NCI-H82 treated with DMSO at 0.1 percent for 48 hours (cell line): Measurements from ENCODE around the gene FAIM.
"Not testable (repeated sequence)": the region's sequence is repeated elsewhere in the genome, so short reads cannot be mapped to it uniquely, and the experiment has no call there.

Experiments
- DNase-seq: peaks from one replicate; lab custom pipeline; 2025; ENCODE audit not compliant: unreplicated experiment; lab: John Stamatoyannopoulos, UW

Gene FAIM, protein sequence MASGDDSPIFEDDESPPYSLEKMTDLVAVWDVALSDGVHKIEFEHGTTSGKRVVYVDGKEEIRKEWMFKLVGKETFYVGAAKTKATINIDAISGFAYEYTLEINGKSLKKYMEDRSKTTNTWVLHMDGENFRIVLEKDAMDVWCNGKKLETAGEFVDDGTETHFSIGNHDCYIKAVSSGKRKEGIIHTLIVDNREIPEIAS

DNA sequence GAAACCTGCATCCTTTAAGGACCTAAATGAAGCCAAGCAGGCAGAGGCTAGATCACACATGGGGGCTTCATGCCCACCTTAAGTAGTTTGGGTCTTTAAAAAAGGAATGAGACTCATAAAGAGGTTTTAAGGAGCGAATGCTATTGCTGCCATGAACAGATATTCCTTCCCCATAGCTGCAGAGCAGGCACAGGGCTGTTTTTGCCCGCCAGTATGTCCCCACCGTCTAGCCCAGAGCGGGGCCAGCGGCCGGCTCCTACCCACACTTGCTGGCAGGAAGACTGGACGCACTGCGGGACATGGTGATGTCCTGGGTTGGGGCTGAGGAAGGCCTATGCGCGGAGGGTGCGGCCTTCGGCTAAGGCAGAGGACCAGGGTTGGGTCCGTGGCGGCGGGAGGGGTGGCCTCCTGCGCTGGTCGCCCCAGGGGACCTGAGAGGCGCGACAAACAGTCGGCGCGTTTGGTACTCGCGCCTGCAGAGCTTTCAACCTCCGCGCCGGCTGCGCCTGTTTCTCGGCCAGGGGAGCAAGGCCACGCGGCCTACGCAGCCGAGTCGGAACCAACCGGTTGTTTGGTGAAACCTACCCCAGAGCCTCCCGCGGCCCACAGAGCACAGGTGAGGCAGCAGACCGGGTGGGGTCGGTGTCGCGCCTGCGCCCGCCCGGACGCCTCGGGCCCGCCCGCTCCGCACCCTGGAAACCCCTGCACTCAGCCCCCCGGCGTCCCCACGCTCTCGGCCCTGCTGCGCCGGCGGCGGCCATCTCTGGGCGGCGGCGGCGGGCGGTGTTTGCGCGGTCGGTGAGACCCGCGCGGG, at the start of gene FAIM:
FAIM (plus strand) TSS at position 450 of the 814 bp plus-strand sequence. CDS start 10,956 bp downstream, outside the sequence.
- peak; percentile 33 for DNase-seq

DNA sequence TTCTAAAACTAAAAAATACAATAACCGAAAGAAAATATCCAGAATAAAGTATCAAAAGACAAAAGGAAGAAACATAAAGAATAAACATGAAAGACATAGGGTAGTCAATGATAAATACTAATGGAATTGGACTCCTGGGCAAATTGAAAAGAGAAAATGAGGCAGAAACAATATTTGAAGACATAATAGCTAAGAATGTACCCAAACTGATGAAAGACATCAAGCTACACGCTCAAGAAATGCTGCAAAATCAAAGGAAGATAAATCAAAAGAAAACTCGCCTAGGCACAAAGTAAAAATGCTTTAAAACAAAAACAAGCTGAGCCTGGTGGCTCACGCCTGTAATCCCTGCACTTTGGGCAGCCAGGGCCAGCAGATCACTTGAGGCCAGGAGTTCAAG, 49.4 kb upstream of the FAIM start:
- no peak for DNase-seq

DNA sequence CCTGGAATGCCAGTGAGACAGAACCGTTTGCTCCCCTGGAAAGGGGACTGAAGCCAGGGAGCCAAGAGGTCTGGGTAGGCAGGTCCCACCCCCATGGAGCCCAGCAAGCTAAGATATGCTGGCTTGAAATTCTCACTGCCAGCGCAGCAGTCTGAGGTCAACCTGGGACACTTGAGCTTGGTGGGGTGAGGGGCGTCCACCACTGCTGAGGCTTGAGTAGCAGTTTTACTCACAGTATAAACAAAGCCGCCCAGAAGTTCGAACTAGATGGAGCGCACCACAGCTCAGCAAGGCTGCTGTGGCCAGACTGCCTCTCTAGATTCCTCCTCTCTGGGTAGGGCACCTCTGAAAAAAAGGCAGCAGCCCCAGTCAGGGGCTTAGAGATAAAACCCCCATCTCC, 48.1 kb upstream of the FAIM start:
- DNase-seq = no peak

DNA sequence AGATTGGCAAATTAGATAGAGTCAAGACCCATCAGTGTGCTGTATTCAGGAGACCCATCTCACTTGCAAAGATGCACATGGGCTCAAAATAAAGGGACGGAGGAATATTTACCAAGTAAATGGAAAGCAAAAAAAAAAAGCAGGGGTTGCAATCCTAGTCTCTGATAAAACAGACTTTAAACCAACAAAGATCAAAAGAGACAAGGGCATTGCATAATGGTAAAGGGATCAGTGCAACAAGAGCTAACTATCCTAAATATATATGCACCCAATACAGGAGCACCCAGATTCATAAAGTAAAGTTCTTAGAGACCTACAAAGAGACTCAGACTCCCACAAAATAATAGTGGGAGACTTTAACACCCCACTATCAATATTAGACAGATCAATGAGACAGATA, 45.7 kb upstream of the FAIM start:
- DNase-seq = not testable (repeated sequence)

DNA sequence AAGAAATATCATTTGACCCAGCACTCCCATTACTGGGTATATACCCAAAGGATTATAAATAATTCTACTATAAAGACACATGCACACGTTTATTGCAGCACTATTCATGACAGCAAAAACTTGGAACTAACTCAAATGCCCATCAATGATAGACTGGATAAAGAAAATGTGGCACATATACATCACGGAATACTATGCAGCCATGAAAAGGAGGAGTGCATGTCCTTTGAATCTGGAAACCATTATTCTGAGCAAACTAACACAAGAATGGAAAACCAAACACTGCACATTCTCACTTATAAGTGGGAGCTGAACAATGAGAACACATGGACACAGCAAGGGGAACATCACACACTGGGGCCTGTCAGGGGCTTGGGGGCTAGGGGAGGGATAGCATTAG, 42.3 kb upstream of the FAIM start:
- DNase-seq = not testable (repeated sequence)

DNA sequence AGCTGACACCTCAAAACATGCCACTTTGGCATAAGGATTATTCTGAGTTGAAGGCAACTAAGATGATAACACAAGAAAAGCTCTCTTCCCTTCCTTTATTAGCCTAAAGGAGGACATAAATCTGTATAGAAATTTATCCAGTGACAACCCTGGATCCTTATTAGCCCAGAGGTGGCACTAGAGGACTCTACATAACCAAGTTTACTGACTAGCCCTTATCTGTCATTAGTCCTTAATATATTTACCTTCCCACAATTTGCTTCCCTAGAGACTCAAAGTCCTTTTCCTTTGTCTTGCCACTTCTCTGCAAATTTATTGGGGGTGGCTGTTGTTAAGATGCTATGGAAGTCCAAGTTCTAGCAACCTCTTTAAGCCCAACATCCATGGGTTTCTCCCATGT, 41.2 kb upstream of the FAIM start:
- DNase-seq = no peak

DNA sequence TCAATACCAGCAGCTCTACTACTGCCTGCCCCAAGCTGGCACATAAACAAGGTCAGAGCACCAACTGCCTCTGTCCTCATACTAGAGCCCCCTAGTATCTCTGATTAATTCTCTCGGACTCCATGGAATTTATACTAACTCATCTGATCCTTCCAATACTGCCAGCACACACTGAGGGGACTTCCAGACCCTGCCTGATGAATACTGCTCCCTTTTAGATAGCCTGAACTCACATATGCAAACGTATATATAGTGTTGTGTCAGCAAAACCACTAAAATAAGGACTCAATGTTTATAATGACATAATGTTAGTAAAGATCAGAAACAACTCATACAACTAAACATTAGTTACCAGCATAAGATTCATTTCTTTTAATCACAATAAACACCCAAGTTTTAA, 39.5 kb upstream of the FAIM start:
- DNase-seq = no peak

DNA sequence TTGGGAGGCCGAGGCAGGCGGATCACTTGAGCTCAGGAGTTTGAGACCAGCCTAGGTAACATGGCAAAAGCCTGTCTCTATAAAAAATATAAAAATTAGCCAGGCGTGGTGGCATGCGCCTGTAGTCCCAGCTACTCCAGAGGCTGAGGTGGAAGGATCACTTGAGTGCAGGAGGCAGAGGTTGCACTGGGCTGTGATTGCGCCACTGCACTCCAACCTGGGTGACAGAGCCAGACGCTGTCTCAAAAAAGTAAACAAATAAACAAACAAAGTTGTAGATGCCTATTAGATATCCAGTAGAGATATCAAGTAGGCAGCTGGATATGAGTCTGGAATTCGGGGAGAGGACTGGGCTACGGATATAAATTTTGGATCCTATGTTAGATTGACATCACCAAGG, 38.9 kb upstream of the FAIM start:
- not testable (repeated sequence) for DNase-seq

DNA sequence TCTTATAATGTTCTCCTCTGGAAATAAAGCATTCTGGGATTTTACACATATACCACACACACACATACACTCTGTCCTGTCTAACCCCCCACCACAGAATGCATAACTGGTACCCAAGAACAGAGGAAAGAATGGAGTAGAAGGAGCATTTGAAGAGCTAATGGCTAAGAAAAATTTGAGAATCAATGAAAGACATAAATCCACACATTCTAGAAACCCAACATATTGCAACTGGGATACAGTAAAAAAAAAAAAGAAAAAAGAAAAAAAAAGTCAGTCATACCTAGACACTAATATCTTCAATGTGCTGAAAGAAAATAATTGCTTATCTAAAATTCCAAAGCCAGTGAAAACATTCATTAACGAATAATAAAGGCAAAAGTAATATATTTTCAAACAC, 35.4 kb upstream of the FAIM start:
- no peak for DNase-seq

DNA sequence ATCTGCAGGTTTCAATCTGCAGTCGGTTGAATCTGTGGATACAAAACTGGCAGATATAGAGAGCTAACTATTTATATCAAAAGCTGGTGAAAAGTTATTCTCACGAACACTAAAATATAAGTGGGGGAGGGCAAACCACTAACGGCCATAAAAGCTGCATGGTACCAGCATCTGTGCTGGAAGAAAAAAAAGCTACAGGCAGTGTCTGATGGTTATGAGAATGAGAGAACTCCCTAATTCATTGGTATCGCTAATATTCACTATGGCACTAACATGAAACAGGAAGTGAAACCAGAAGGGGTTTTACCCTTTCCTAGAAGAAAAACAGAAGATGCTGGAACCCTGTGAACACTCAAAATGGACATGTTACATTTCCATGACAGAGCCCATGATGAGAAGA, 30.4 kb upstream of the FAIM start:
- DNase-seq = no peak

DNA sequence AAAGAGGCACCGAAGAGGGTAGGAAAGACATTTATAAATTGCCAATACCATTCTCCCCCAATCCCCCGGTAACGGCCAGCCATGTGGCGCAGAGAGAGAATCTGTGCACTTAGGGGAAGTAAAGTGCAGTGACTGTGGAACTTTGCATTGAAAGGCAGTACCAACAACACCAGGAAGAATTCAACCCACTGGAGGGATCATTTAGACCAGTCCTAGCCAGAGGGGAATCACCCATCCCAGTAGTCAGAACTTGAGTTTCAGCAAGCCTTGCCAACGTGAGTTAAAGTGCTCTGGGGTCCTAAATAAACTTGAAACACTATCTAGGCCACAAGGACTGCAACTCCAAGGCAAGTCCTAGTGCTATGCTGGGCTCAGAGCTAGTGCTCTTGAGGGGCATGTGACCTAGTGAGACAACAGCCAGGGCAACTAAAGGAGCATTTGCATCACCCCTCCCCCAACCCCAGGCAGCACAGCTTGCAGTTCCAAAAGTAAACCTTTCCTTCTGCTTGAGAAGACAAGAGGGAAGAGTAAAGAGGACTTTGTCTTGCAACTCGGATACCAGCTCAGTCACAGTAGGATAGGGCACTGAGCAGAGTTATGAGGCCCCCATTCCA, 29.5 kb upstream of the FAIM start:
- DNase-seq = no peak

DNA sequence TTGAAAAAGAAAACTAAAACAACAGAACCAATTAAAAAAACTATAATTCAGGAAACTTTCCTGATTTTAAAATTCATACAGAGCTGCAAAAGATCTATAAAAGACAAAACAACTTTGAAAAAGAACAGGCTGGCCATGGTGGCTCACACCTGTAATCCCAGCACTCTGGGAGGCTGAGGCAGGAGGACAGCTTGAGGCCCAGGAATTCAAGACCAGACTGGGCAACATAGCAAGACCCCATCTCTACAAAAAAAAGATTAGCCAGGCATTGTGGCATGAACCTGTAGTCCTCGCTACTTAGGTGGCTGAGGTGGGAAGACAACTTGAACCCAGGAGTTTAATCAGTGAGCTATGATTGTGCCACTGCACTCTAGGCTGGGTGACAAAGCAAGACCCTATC, 21.2 kb upstream of the FAIM start:
- DNase-seq = no peak

DNA sequence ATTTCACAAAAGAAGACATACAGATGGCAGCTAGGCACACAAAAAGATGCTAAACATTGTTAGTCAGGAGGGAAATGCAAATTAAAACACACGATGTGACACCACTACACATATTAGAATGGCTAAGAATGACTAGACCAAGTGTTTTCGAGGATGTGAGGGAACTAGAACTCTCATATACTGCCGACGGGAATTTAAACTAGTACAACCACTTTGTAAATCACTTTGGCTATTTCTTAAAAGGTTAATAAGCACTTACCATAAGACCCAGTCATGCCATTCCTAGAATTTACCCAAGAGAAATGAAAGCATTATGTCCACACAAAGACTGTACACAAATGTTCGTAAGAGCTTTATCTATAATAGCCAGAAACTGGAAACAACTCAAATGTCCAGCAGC, 20.1 kb upstream of the FAIM start:
- no peak for DNase-seq

DNA sequence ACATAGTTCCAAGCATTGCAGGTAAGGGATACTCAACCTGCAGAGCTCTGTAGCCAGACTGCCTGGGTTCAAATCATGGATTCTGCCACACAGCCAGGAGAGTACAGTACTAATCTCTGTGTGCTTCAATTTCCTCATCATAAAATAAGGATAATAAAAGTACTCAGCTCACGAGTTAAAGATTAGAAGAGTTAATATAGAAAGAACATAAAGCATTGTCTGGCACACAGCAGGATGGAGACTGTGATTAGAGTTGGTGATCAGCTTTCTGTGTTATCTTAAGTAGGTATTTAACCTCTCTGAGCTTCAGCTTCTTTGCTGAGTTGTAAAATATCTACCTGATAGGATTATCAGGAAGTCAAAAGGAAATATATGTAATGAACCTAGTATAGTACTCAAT, 17.2 kb upstream of the FAIM start:
- DNase-seq = no peak

DNA sequence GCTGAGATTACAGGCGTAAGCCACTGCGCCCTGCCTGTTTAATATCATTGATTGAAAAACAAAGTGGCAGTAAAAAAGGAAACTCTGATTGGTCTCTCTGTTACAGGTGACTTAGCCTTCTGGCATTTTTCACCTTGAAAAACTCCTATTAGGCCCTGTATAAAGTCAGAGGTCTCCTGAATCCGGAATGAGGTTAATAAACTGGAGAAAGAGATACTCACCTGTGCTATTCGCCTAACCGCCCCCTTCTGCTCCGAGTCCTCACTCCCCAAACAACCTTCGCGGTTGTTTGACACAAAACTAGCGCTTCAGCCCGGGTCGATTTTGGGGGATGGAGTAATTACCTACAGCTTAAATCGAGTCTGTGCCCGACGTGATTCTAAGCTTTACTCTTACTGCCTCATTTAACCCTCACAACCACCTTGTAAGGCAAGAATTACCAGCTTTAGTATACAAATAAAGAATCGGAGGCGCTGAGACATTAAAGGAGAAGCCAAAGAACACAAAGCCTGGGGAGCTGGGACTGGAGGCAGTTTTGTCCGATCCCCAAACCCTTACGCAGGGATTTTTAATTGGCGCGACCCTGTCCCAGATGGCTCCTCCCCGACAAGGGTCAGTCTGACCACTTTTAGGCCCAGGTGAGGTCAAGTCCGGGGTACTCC, 15.0 kb upstream of the FAIM start:
- no peak for DNase-seq

DNA sequence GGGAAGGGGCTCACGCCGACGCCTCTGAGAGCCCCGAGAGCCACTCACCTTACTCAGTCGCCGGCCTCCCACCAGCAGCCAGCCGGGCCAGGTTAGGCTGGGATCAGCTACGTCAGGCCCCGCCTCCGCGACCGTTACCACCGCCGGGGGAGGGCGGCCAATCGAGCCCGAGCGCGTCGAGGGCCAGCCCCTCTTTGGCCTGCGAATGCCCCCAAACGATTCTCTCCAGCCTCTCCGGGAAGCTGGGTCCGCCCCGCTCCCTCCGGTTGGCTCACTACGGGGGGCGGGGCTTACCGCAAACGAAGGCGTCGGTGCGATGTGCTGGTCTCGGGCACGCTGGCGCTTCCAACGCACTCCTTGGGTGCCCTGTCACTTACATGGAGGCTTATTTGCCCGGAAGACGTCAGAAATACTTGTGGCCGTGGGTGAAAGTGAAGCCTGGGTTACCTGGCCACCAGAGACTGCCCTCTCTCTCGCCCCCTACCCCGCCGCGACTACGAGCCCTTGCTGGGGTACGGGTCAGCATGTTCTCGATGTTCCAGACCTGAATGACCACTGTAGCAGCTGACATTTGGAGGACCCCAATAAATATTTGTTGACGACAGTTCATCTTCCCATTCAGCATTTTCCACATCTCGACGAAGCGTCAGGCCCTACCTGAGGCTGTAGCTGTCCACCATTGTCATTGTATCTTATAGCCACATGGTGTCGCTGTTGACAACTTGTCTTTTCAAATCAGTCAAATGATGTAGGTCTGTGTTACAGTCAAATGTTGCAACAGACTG, 14.2 kb upstream of the FAIM start, which contains the start of gene CEP70:
CEP70 (minus strand) TSS at position 111 of the 785 bp plus-strand sequence. CDS start 21,333 bp downstream, outside the sequence.
- DNase-seq = no peak

DNA sequence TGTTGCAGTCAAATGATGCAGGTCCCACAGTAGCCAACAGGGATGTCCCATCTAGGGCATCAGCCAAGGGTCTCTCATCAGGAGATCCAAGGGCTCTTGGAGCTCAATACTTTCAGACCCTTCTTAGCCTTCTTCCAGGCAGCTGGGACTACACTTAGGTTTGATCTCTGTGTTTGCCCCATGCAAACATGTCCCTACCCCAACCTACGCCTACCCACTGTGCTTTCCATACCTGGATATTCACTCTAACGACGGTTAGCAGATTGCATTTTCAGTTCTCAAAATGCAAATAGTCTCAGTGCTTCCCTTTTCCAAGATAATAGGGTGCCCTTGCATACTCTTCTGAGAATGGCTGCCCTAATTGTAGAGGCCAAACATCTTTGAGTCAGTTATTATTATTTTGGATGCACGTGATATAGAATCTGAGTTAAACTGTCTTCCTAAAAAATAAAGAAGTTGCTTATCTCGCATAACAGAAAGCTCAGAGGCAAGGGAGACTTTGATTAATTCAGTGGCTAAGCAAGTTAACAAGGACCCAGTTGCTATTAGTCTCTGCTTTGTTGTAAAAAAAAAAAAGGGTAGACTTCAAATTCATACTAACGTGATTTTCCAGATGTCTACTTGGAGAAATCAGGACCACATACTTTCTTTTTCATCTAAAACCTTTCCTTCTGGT, 13.5 kb upstream of the FAIM start:
- DNase-seq = no peak

DNA sequence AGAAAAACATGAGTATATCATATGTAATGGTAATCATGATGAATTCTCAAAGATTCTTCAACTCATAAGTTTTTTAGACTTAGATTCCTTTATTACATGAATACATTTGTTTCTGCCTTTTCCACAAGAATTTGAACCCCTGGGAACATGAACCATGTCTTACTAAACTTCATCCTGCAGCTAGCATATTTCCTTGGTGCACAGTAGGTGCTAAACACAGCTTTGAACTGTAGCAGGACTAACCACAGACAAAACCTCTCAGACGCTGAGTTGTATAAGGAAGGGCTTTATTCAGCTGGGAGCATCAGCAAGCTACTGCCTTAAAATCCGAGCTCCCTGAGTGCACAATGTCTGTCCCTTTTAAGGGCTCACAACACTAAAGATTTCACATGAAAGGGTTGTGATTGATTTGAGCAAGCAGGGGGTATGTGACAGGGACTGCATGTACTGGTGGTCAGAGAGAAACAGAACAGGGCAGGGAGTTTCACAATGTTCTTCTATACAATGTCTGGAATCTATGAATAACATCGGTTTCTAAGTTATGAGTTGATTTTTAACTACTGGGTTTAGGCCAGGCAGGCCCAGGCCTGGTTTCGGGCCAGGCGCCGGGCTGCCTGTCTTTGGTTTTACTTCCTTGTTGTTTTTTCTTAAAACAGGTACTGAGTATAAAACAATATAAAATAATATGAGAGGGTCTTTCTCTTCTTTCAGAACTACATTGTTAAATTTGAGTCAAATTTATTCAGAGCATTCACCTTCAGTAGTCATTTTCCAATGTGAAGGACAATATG, 11.2 kb upstream of the FAIM start:
- not testable (repeated sequence) for DNase-seq

DNA sequence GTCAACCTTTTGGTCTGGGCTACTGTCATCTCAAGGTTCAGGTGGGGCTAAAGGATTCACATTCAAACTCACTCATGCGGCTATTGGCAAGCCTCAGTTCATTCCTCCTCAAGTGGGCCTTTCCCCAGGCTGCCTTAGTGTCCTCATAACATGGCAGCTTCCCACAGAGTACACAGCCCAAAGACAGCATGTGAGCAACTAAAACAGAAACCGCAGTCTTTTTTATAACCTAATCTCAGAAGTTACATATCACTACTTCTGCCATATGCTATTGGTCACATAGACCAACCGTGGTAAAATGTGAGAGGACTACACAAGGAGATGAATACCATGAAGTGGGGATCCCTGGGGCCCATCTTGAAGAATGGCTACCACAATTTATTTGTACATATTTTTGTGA, 10.0 kb upstream of the FAIM start:
- no peak for DNase-seq
